Measurements from ENCODE around the gene CSH1.
A peak's percentile ranks its signal among the peaks of the same experiment; 100 is the strongest.
"Not testable (repeated sequence)": the region's sequence is repeated elsewhere in the genome, so short reads cannot be mapped to it uniquely, and the experiment has no call there.

CSH1 gene

GRCh38 chr17:63882626-63883126 is 13.7 kb downstream of the CSH1 start:
- H3K36me3 Mint-ChIP-seq (ENCODE audit: insufficient read depth); ATAC-seq (replicated peaks; ENCODE audit: extremely low read depth, poor library complexity, severe bottlenecking): not testable (repeated sequence)

GRCh38 chr17:63881935-63882601 is 14.3 kb downstream of the CSH1 start, which contains the start of gene GH2:
Gene GH2, minus strand, starts transcription at chr17:63881944. Its CDS starts 143 bp downstream, at chr17:63881801.
- ATAC-seq (replicated peaks; ENCODE audit: extremely low read depth, poor library complexity, severe bottlenecking) (peak; percentile 78), DNase-seq (ENCODE audit: low spot score in 2 of 2) (peak; percentile 27 to 35)
- H3K9me3 Mint-ChIP-seq, result no peaks in the 10 kb centered on the region
- no peaks in the 10 kb centered on the region for H3K36me3 Mint-ChIP-seq (ENCODE audit: insufficient read depth)
- no peak within 1 kb of the TSS for H3K4me3 Mint-ChIP-seq
- H3K27ac Mint-ChIP-seq (ENCODE audit: low read depth), result no peak within 1 kb of the TSS
- H3K4me1 Mint-ChIP-seq, result no peaks in the 10 kb centered on the region
- H3K27me3 Mint-ChIP-seq, result peaks cover 7% of the 10 kb centered on the region

More at GRCh38 chr17:63882626-63883126, 13.7 kb downstream of the CSH1 start:
- not testable (repeated sequence) for H3K4me1 Mint-ChIP-seq; DNase-seq (ENCODE audit: low spot score in 2 of 2); H3K27me3 Mint-ChIP-seq; H3K4me3 Mint-ChIP-seq; H3K27ac Mint-ChIP-seq (ENCODE audit: low read depth); H3K9me3 Mint-ChIP-seq

- not testable (repeated sequence) for DNase-seq (ENCODE audit: low spot score in 2 of 2); H3K27ac Mint-ChIP-seq (ENCODE audit: low read depth); H3K4me1 Mint-ChIP-seq; H3K36me3 Mint-ChIP-seq (ENCODE audit: insufficient read depth); H3K4me3 Mint-ChIP-seq; H3K9me3 Mint-ChIP-seq; H3K27me3 Mint-ChIP-seq; ATAC-seq (replicated peaks; ENCODE audit: extremely low read depth, poor library complexity, severe bottlenecking)
These were observed 15.0 kb downstream of the CSH1 start for GRCh38 chr17:63881337-63881736.

GRCh38 chr17:63880706-63881105 is 15.7 kb downstream of the CSH1 start:
- H3K9me3 Mint-ChIP-seq, result no peaks in the 10 kb centered on the region
- H3K36me3 Mint-ChIP-seq (ENCODE audit: insufficient read depth), result no peaks in the 10 kb centered on the region
- no peak for ATAC-seq (replicated peaks; ENCODE audit: extremely low read depth, poor library complexity, severe bottlenecking)

GRCh38 chr17:63878413-63878812 is 18.0 kb downstream of the CSH1 start:
- H3K4me3 Mint-ChIP-seq; H3K27me3 Mint-ChIP-seq; ATAC-seq (replicated peaks; ENCODE audit: extremely low read depth, poor library complexity, severe bottlenecking); H3K4me1 Mint-ChIP-seq; DNase-seq (ENCODE audit: low spot score in 2 of 2); H3K36me3 Mint-ChIP-seq (ENCODE audit: insufficient read depth); H3K27ac Mint-ChIP-seq (ENCODE audit: low read depth); H3K9me3 Mint-ChIP-seq: not testable (repeated sequence)

More at GRCh38 chr17:63880706-63881105, 15.7 kb downstream of the CSH1 start:
- no peaks in the 10 kb centered on the region for H3K4me1 Mint-ChIP-seq
- H3K27me3 Mint-ChIP-seq, result peaks cover 7% of the 10 kb centered on the region
- DNase-seq (ENCODE audit: low spot score in 2 of 2), result no peak
- H3K4me3 Mint-ChIP-seq, result no peak overlapping the region
- no peak overlapping the region for H3K27ac Mint-ChIP-seq (ENCODE audit: low read depth)

- not testable (repeated sequence) for H3K27me3 Mint-ChIP-seq; H3K9me3 Mint-ChIP-seq; ATAC-seq (replicated peaks; ENCODE audit: extremely low read depth, poor library complexity, severe bottlenecking); DNase-seq (ENCODE audit: low spot score in 2 of 2); H3K27ac Mint-ChIP-seq (ENCODE audit: low read depth); H3K4me1 Mint-ChIP-seq; H3K36me3 Mint-ChIP-seq (ENCODE audit: insufficient read depth); H3K4me3 Mint-ChIP-seq
These were observed 21.7 kb downstream of the CSH1 start for GRCh38 chr17:63874693-63875092.

GRCh38 chr17:63874061-63874626 is 22.2 kb downstream of the CSH1 start:
- not testable (repeated sequence) for H3K4me3 Mint-ChIP-seq; H3K4me1 Mint-ChIP-seq; ATAC-seq (replicated peaks; ENCODE audit: extremely low read depth, poor library complexity, severe bottlenecking); DNase-seq (ENCODE audit: low spot score in 2 of 2); H3K27ac Mint-ChIP-seq (ENCODE audit: low read depth); H3K36me3 Mint-ChIP-seq (ENCODE audit: insufficient read depth); H3K9me3 Mint-ChIP-seq; H3K27me3 Mint-ChIP-seq

GRCh38 chr17:63873577-63873976 is 22.8 kb downstream of the CSH1 start, which contains the start of gene CSH2:
Gene CSH2, minus strand, starts transcription at chr17:63873677. Its CDS starts 63 bp downstream, at chr17:63873614.
- not testable (repeated sequence) for H3K27ac Mint-ChIP-seq (ENCODE audit: low read depth); H3K4me1 Mint-ChIP-seq; DNase-seq (ENCODE audit: low spot score in 2 of 2); H3K9me3 Mint-ChIP-seq; H3K4me3 Mint-ChIP-seq; H3K36me3 Mint-ChIP-seq (ENCODE audit: insufficient read depth); ATAC-seq (replicated peaks; ENCODE audit: extremely low read depth, poor library complexity, severe bottlenecking); H3K27me3 Mint-ChIP-seq

- H3K36me3 Mint-ChIP-seq (ENCODE audit: insufficient read depth); H3K4me1 Mint-ChIP-seq; DNase-seq (ENCODE audit: low spot score in 2 of 2); H3K27me3 Mint-ChIP-seq; H3K27ac Mint-ChIP-seq (ENCODE audit: low read depth); ATAC-seq (replicated peaks; ENCODE audit: extremely low read depth, poor library complexity, severe bottlenecking); H3K4me3 Mint-ChIP-seq; H3K9me3 Mint-ChIP-seq: not testable (repeated sequence)
These were observed 24.6 kb downstream of the CSH1 start for GRCh38 chr17:63871646-63872365.

GRCh38 chr17:63870292-63870665 is 26.1 kb downstream of the CSH1 start:
- H3K9me3 Mint-ChIP-seq; H3K27ac Mint-ChIP-seq (ENCODE audit: low read depth): not testable (repeated sequence)

GRCh38 chr17:63869491-63870291 is 26.7 kb downstream of the CSH1 start:
- not testable (repeated sequence) for H3K27ac Mint-ChIP-seq (ENCODE audit: low read depth); H3K4me1 Mint-ChIP-seq; H3K27me3 Mint-ChIP-seq; H3K36me3 Mint-ChIP-seq (ENCODE audit: insufficient read depth); ATAC-seq (replicated peaks; ENCODE audit: extremely low read depth, poor library complexity, severe bottlenecking); DNase-seq (ENCODE audit: low spot score in 2 of 2); H3K9me3 Mint-ChIP-seq; H3K4me3 Mint-ChIP-seq

More at GRCh38 chr17:63870292-63870665, 26.1 kb downstream of the CSH1 start:
- not testable (repeated sequence) for ATAC-seq (replicated peaks; ENCODE audit: extremely low read depth, poor library complexity, severe bottlenecking); H3K36me3 Mint-ChIP-seq (ENCODE audit: insufficient read depth); H3K27me3 Mint-ChIP-seq; DNase-seq (ENCODE audit: low spot score in 2 of 2); H3K4me3 Mint-ChIP-seq; H3K4me1 Mint-ChIP-seq

GRCh38 chr17:63866625-63867024 is 29.7 kb downstream of the CSH1 start:
- peak; percentile 28 for ATAC-seq (replicated peaks; ENCODE audit: extremely low read depth, poor library complexity, severe bottlenecking)
- H3K4me3 Mint-ChIP-seq; DNase-seq (ENCODE audit: low spot score in 2 of 2); H3K9me3 Mint-ChIP-seq; H3K27me3 Mint-ChIP-seq; H3K36me3 Mint-ChIP-seq (ENCODE audit: insufficient read depth); H3K4me1 Mint-ChIP-seq; H3K27ac Mint-ChIP-seq (ENCODE audit: low read depth): not testable (repeated sequence)

Data from central memory CD8-positive, alpha-beta T cell (primary cell).